IPS DF 6.9 (cell line): ENCODE results near the gene ALK.

Experiments used
- DNase-seq: peaks from one replicate; pipeline ENCODE4 v3.0.0-alpha.2; 2013; ENCODE audit warnings: low read depth, low spot score
- H3K27ac ChIP-seq: one replicate; pipeline ENCODE4 v1.5.1; 2013; ENCODE audit warnings: low read length, control low read depth
- H3K27me3 ChIP-seq: 2 replicates; pipeline ENCODE4 v1.6.1; 2013; ENCODE audit warnings: mild to moderate bottlenecking, low read length; ENCODE audit not compliant: control insufficient read depth, insufficient read depth
- H3K36me3 ChIP-seq: 2 replicates; pipeline ENCODE4 v1.6.1; 2013; ENCODE audit warnings: low read length; ENCODE audit not compliant: control insufficient read depth, insufficient read depth
- H3K4me1 ChIP-seq: 2 replicates; pipeline ENCODE4 v1.6.1; 2013; ENCODE audit warnings: low read length; ENCODE audit not compliant: control insufficient read depth, insufficient read depth
- H3K4me3 ChIP-seq: 2 replicates; pipeline ENCODE4 v1.5.1; 2013; ENCODE audit warnings: mild to moderate bottlenecking, low read length
- H3K9me3 ChIP-seq: 2 replicates; pipeline ENCODE4 v1.6.1; 2013; ENCODE audit warnings: low read length, inconsistent platforms; ENCODE audit not compliant: control insufficient read depth, insufficient read depth
- WGBS: extraction: QIAGEN DNeasy Blood & Tissue Kit; methylation state at CpG from one replicate; pipeline ENCODE4 v1.1.7; 2013; ENCODE audit warnings: mixed read lengths, missing lambda C conversion rate; ENCODE audit not compliant: insufficient read length, insufficient coverage; 5-methylcytosine and 5-hydroxymethylcytosine counted together

The ALK gene

DNA sequence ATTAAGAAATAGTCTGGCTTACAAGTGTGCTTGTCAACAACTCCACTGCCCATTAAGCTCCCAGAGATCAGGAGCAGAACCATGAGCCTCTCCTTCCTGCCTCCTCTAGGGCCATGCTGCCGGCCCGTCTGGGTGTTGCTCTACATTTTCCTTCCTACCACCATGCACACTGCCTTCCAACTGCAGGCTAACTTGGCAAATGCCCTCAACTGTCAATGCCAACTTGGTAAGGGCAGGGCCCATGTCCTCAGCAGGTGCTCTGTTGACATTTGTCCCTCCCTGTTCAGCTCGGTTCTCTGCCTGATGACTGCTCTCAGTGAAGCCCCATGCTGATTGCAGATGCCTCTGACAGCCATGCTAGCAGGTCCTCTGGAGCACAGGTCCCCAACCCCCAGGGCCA is 345.2 kb downstream of the ALK start:
- H3K27me3 ChIP-seq, result no peaks in the 10 kb centered on the region
- H3K9me3 ChIP-seq, result no peaks in the 10 kb centered on the region
- no peaks in the 10 kb centered on the region for H3K4me1 ChIP-seq
- no peaks in the 10 kb centered on the region for H3K36me3 ChIP-seq
- no peak overlapping the region for H3K4me3 ChIP-seq
- DNase-seq, result no peak
- H3K27ac ChIP-seq, result no peak overlapping the region
- WGBS, result no CpG with 5 or more reads among the region's 3 CpGs

GRCh38 chr2:29575370-29575890 is 346.0 kb downstream of the ALK start:
- DNase-seq, result no peak
- Histone ChIP-seq H3K27me3 (no peaks in the 10 kb centered on the region), H3K27ac (no peak overlapping the region), H3K9me3 (no peaks in the 10 kb centered on the region), H3K4me1 (no peaks in the 10 kb centered on the region), H3K36me3 (no peaks in the 10 kb centered on the region), H3K4me3 (no peak overlapping the region)
- WGBS, result no CpG with 5 or more reads among the region's 4 CpGs

DNA sequence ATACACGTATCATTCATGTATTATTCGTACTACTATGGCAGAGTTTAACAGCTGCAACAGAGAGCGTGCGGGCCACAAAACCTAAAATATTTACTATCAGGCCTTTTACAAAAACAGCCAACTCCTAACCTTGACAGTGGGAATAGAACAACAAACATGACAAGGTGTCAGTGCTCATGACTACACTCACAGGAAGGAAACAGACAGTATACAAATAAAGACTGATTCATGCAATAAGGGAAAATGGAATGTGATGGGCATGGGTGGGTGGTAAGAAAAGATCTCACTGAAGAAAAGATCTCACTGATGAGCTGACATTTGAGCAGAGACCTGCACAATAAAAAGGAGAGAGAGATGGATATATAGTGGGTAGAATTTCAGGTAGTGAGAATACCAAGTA is 347.8 kb downstream of the ALK start:
- Histone ChIP-seq H3K27ac (no peak overlapping the region), H3K9me3 (no peaks in the 10 kb centered on the region), H3K4me3 (no peak overlapping the region), H3K27me3 (no peaks in the 10 kb centered on the region), H3K36me3 (no peaks in the 10 kb centered on the region), H3K4me1 (no peaks in the 10 kb centered on the region)
- WGBS, result no CpG with 5 or more reads among the region's 4 CpGs
- DNase-seq, result no peak

- WGBS, result no CpG with 5 or more reads among the region's 2 CpGs
- Histone ChIP-seq H3K27me3 (no peaks in the 10 kb centered on the region), H3K27ac (no peak overlapping the region), H3K36me3 (no peaks in the 10 kb centered on the region), H3K4me1 (no peaks in the 10 kb centered on the region), H3K4me3 (no peak overlapping the region), H3K9me3 (no peaks in the 10 kb centered on the region)
- DNase-seq, result no peak
Observed at GRCh38 chr2:29573147-29573546, 348.2 kb downstream of the ALK start.

DNA sequence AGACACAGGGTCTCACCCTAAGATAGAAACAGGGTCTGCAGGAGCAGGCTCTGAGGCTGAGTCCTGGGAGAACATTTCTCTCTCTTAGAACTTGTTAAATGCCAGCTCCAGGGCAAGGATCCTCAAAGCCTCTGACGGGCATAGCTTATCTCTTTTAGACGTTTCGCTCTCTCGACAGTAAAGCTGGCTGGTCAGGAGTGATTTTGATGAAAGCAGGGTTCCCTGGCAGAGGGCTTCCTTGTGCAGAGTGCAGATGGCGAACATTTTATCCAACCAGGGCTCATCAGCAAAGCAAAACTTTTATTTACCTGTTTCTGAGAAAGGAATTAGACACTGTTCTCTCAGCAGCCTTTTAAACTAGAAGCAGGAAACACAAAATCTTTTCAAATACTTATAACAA is 350.8 kb downstream of the ALK start:
- no peak overlapping the region for H3K4me3 ChIP-seq

DNA sequence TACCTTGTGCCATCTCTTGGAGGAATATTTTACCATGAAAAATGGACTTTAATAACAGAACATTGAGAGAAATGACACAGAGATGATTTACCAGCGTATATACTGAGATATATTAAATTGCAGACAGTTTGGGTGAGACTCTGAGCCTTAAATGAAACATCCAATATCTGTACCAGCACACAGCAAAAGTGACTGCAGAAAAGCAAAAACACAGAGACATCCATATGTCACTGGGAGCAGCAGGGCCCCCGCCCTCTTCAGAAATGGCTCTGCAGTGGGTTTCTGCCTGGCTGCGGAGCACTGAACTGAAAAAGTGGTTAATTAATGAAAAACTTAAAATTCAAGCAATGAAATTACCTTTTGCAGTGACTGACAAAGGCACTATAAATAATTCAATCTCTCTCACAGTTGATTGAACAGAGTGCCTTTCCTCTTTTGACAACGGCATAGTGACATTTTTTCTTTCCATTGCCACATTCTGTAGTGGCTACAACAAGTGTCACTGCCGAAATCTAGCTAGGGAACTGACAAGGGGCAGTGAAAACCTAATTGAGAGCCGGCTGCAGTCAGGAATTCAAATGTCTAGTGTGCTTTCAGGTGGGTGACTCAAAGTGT is 353.4 kb downstream of the ALK start:
- Histone ChIP-seq H3K4me1 (no peaks in the 10 kb centered on the region), H3K36me3 (no peaks in the 10 kb centered on the region), H3K9me3 (no peaks in the 10 kb centered on the region), H3K27ac (no peak overlapping the region), H3K27me3 (no peaks in the 10 kb centered on the region), H3K4me3 (no peak overlapping the region)
- no peak for DNase-seq
- WGBS, result no CpG with 5 or more reads among the region's 6 CpGs

More for the DNA sequence above, 350.8 kb downstream of the ALK start:
- no peak for DNase-seq
- Histone ChIP-seq H3K27me3 (no peaks in the 10 kb centered on the region), H3K36me3 (no peaks in the 10 kb centered on the region), H3K9me3 (no peaks in the 10 kb centered on the region), H3K4me1 (no peaks in the 10 kb centered on the region), H3K27ac (no peak overlapping the region)
- no CpG with 5 or more reads among the region's 5 CpGs for WGBS

DNA sequence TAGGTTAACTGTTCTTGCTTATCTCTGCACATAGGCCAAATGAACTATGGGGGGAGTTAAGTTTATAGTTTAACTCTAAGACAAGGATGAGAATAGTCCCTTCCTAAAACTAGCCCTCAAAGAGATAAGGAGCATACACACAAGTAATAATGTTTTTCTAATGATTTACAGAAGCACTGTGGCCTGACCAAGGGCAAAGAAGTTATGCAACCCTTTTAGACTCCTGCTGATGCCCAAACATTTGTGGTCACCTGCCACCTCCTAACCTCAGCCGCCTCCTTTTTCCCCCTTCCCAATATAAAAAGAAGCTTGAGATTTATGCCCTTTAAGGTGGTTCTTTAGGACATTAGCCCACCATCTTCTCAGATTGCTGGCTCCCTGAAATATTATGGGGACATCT is 357.7 kb downstream of the ALK start:
- no CpG with 5 or more reads among the region's 1 CpG for WGBS
- Histone ChIP-seq H3K27me3 (no peaks in the 10 kb centered on the region), H3K36me3 (no peaks in the 10 kb centered on the region), H3K4me1 (no peaks in the 10 kb centered on the region), H3K9me3 (no peaks in the 10 kb centered on the region), H3K4me3 (no peak overlapping the region), H3K27ac (no peak overlapping the region)
- no peak for DNase-seq

DNA sequence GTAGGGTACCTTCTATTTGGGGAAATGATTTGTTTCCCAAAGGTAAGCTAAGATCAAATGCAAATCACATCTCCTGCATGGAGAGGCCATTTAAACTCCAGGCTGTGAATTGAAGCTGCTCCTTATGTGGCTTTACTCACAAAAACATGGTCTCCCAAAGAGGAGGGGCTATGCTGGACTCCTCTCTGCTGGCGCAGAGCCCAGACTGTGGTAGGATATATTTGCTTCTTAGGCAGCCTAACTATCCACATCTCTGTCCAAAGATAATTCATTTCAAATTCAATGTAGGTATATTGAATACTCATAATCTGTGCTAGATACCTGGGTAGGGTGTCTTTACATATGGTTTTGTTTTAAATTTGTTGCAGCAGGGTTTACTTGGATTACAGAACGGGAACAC is 358.5 kb downstream of the ALK start:
- Histone ChIP-seq H3K36me3 (no peaks in the 10 kb centered on the region), H3K9me3 (no peaks in the 10 kb centered on the region), H3K27me3 (no peaks in the 10 kb centered on the region), H3K4me1 (no peaks in the 10 kb centered on the region), H3K27ac (no peak overlapping the region), H3K4me3 (no peak overlapping the region)
- WGBS, result no CpG with 5 or more reads among the region's 2 CpGs
- no peak for DNase-seq

GRCh38 chr2:29562319-29562718 is 359.1 kb downstream of the ALK start:
- no peaks in the 10 kb centered on the region for H3K4me1 ChIP-seq
- no peaks in the 10 kb centered on the region for H3K27me3 ChIP-seq
- H3K4me3 ChIP-seq, result no peak overlapping the region
- no peak for DNase-seq
- no peaks in the 10 kb centered on the region for H3K9me3 ChIP-seq
- H3K27ac ChIP-seq, result no peak overlapping the region
- H3K36me3 ChIP-seq, result no peaks in the 10 kb centered on the region

DNA sequence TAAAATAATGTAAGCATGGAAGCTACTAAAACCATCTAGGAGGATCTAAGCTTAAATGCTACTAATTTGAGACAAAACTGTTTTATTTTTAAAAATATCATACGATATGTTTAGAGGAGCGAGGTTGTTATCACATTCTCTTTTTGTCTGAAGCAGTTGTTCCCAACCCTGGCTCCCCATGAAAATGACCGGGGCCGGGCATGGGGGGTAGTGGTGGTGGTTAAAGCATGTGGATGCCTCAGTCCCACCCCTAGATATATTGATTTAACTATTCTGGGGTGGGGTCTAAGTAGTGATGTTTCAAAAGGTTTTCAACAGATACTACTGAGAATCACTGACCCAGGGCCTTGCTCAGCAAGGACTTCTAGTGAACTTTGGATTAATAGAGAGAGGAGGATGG is 359.8 kb downstream of the ALK start:
- no CpG with 5 or more reads among the region's 4 CpGs for WGBS
- H3K9me3 ChIP-seq, result no peaks in the 10 kb centered on the region
- H3K4me3 ChIP-seq, result no peak overlapping the region
- H3K27me3 ChIP-seq, result no peaks in the 10 kb centered on the region
- H3K27ac ChIP-seq, result no peak overlapping the region
- H3K36me3 ChIP-seq, result no peaks in the 10 kb centered on the region
- DNase-seq, result no peak
- no peaks in the 10 kb centered on the region for H3K4me1 ChIP-seq

DNA sequence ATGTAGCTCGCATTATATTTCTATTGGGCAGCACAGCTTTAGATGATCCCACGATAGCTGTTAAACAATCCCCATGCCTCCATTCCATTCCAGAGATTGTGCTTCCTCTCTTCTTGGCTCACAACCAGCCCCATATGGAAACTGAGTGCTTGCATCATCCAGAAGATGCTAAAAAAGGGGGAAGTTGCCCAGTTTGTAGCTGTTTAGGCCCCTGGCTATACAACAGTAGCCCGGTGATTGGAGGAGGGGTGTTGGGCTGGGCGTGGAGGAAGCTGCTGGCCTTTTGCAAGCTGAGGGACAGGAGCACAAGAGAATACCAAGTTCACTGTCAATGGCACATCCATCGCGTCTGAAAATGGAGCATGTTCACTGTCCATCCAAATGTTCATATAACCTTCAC is 360.2 kb downstream of the ALK start:
- H3K27ac ChIP-seq, result no peak overlapping the region
- H3K4me1 ChIP-seq, result no peaks in the 10 kb centered on the region
- no peak for DNase-seq
- WGBS, result no CpG with 5 or more reads among the region's 6 CpGs
- H3K27me3 ChIP-seq, result no peaks in the 10 kb centered on the region
- no peaks in the 10 kb centered on the region for H3K36me3 ChIP-seq
- no peak overlapping the region for H3K4me3 ChIP-seq
- no peaks in the 10 kb centered on the region for H3K9me3 ChIP-seq
